Stimulated activated CD4-positive, alpha-beta T cell treated with anti-CD3 and anti-CD28 coated beads, Interleukin-12 subunit alpha, Interleukin-12 subunit beta, amount 100 ng/mL, for 4 hours (primary cell): ENCODE results near the gene RNF223.
"Not testable (repeated sequence)": the region's sequence is repeated elsewhere in the genome, so short reads cannot be mapped to it uniquely, and the experiment has no call there.

ENCODE experiments used
- DNase-seq: peaks from one replicate; pipeline ENCODE4 v3.0.0-alpha.2; 2020

The RNF223 gene

DNA sequence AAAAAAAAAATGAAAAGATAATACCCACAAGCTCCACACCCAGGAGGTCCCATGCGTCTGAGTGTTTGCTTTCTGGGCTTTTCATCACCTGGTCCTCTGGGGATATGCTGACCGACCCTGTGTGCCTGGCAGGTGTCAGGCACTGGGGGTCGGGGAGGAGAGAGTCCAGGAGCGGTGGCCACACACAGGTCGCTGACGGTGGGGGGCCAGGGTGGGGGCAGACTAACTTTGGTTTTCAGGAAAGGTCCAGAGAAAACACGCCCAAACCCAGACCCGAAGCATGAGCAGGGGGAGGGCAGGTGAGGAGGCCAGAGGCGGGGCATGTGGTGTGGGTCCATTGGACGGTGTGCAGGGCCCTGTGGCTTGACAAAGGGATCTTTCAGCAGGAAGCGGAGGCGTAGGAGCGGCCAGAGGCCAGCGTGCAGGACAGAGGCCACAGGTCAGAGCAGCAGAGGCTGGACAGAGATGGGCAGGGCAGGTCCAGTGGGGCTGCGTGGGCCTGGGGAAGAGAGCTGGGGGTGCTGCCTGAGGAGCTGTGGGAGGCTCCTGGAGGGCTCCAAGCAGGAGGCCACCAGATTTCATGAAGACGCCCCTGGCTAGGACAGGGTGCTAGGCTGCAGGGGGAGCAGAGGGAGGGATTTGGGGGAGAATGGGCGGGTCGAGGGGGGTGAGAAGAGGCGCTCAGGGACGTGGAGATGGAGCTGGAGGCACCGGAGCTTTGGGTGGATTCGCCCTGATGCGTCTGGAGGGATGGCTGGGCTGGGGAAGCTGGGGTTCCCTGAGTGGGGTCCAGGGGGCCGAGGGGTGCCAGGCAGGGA, 15.8 kb downstream of the RNF223 start:
- no peak for DNase-seq

DNA sequence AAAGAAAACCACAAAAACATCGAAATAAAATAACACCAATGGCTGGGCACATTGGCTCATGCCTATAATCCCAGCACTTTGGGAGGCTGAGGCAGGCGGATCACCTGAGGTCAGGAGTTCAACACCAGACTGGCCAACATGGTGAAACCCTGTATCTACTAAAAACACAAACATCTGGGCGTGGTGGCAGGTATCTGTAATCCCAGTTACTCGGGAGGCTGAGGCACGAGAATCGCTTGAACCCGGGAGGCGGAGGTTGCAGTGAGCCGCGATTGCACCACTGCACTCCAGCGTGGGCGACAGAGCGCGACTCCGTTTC, 16.4 kb downstream of the RNF223 start:
- not testable (repeated sequence) for DNase-seq

DNA sequence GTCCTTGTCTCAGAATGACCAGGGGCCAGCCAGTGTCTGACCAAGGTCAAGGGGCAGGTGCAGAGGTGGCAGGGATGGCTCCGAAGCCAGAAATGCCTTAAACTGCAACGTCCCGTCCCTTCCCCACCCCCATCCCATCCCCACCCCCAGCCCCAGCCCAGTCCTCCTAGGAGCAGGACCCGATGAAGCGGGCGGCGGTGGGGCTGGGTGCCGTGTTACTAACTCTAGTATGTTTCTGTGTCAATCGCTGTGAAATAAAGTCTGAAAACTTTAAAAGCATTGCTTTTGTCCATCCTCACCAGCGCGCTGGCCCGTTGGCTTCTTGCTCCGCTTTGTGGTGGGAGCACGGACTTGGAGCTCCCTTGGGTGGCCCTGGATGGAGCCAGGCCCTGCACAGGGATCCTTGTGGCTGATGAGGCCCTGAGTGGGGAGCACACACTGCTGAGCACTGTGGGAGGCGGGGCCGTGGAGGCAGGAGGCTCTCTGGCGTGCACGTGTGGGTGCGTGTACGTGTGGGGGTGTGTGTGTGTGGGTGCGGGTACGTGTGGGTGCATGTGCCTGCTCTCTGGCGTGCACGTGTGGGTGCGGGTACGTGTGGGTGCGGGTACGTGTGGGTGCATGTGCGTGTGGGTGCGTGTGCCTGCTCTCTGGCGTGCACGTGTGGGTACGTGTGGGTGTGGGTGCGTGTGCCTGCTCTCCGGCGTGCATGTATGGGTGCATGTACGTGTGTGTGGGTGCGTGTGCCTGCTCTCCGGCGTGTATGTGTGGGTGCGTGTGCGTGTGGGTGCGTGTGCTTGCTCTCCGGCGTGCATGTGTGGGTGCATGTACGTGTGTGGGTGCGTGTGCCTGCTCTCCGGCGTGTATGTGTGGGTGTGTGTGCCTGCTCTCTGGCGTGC, 18.0 kb downstream of the RNF223 start:
- DNase-seq = no peak

DNA sequence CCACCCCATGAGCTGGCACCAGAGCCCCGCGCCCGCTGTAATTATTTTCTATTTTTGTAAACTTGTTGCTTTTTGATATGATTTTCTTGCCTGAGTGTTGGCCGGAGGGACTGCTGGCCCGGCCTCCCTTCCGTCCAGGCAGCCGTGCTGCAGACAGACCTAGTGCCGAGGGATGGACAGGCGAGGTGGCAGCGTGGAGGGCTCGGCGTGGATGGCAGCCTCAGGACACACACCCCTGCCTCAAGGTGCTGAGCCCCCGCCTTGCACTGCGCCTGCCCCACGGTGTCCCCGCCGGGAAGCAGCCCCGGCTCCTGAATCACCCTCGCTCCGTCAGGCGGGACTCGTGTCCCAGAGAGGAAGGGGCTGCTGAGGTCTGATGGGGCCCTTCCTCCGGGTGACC, 19.1 kb downstream of the RNF223 start:
- no peak for DNase-seq

DNA sequence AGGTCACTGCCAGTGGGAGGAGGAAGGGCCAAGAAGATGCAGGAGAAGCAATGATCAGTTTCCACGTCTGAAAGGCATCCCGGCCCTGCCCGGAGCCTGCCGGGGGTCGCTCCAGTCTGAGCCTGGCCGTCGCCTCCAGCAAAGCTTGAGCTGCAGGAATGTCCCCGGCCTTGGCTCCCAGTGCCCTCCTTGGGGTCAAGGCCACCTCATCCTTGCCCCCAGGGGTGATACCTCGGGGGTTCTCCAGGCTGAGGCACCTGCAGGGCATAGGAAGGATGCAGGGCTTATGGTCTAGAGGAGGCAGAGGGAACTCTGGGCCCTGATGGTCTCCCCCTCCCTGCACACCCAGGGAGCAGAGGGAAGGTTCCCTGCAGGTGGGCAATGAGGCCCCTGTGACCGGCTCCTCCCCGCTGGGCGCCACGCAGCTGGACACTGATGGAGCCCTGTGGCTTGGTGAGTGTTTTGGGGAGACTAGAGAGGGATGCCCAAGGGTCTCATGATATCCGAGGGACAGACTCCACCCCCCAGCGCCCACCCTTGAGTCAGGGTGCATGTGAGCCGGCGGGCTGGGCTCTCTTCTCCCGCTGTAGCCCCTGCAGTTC, 19.9 kb downstream of the RNF223 start:
- no peak for DNase-seq

DNA sequence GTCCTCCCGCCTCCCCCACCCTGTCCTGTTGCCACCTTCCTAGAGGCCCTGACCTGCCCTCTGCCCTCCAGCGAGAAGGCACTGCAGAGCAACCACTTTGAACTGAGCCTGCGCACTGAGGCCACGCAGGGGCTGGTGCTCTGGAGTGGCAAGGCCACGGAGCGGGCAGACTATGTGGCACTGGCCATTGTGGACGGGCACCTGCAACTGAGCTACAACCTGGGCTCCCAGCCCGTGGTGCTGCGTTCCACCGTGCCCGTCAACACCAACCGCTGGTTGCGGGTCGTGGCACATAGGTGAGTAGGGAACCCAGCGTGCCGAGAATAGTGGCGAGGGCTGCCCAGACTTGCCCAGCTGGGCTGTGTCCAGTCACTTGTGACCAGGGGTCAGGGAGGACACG, 20.4 kb downstream of the RNF223 start:
- no peak for DNase-seq

DNA sequence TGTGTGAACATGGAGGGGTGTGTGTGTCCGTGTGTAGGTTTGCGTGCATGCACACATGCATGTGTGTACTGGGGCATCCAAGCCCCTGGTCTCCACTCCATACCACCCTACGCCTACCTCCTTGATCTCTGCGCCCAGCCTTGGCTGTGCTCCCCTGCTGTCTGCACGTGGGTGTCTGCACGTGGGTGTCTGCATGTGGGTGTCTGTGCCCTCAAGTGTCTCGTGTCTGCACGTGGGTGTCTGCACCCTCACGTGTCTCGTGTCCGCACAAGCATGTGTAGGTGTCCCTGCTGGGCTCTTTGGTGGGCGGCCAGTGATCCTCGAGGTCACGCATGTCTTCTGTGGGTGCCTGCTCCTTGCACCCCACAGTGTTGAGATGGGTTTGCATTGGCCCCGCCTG, 21.1 kb downstream of the RNF223 start:
- DNase-seq = no peak

DNA sequence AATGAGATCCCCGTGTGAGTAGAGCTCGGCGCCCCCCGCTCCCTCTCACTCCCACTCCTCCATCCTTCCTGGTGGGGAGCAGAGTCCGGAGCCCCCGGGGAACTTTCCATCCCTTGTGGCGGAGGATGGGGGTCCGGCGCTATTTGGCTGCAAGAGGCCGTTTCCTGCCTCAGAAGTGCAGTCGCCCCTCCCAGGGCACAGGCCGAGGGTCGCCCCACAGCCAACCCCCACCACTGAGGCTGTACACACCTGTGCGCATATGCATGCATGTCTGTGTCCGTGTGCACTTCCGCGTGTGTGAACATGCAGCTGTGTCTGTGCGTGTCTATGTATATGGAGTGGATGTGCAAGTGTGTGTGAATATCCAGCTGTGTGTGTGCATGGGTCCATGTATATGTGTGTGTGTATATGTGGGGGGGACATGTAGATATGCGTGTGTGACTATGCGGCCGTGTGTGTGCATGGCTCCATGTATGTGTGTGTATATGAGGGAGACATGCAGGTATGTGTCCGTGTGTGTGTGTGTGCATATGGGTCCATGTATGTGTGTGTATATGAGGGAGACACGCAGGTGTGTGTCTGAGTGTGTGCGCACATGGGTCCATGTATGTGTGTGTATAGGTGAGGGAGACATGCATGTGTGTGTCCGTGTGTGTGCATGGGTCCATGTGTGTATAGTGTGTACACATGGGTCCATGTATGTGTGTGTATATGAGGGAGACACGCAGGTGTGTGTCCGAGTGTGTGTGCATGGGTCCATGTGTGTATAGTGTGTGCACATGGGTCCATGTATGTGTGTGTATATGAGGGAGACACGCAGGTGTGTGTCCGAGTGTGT, 21.9 kb downstream of the RNF223 start:
- DNase-seq = no peak

DNA sequence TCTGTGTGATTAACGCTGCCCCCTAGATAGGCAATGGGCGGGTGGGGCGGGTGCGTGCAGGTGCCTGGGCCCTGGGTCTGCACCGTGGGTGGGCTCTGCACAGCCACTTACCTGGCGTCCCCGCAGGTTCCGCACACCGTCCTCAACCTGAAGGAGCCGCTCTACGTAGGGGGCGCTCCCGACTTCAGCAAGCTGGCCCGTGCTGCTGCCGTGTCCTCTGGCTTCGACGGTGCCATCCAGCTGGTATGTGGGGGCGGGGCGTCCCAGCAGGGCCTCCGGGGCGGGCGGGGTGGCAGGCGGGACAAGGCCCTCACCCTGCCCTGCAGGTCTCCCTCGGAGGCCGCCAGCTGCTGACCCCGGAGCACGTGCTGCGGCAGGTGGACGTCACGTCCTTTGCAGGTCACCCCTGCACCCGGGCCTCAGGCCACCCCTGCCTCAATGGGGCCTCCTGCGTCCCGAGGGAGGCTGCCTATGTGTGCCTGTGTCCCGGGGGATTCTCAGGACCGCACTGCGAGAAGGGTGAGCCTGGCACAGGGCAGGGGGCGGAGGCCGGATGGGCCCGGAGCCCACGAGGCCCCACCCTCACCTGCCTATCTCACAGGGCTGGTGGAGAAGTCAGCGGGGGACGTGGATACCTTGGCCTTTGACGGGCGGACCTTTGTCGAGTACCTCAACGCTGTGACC, 22.8 kb downstream of the RNF223 start:
- no peak for DNase-seq

DNA sequence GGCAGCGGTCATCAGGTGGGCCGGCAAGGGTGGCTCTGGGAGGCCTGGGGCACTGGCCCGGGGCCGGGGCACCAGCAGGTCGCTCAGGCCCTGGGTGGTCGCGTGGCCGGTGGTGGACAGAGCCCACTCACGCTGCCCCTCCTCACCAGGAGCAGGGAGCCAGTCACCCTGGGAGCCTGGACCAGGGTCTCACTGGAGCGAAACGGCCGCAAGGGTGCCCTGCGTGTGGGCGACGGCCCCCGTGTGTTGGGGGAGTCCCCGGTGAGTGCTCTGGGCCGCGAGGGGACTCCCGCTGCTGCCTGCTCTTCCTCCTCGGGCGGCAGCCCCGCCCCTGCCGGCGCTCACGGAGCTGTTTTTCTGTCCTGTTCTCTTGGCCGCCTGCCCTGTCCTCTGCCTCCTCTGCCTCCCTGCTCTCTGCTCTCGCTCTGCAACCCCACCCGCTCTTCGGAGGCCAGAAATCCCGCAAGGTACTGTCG, 23.5 kb downstream of the RNF223 start:
- no peak for DNase-seq

DNA sequence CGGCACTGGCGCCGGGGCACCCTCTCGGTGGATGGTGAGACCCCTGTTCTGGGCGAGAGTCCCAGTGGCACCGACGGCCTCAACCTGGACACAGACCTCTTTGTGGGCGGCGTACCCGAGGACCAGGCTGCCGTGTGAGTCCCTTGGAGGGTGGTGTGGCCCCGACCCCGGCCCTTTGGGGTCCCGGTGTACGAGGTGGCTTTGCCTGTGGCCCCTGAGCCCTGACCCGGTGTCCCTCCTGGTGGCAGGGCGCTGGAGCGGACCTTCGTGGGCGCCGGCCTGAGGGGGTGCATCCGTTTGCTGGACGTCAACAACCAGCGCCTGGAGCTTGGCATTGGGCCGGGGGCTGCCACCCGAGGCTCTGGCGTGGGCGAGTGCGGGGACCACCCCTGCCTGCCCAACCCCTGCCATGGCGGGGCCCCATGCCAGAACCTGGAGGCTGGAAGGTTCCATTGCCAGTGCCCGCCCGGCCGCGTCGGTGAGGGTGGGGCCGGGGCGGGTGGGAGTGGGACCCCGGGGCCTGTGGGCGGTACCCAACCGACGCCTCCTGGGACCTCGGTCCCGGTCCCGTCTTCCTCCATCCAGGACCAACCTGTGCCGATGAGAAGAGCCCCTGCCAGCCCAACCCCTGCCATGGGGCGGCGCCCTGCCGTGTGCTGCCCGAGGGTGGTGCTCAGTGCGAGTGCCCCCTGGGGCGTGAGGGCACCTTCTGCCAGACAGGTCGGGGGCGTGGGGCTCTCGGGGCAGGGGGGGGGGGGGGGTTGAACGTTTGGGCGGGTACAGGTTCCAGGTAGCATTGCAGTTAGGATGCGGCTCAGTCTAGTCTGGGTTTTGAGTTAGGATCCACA, 24.6 kb downstream of the RNF223 start:
- no peak for DNase-seq

DNA sequence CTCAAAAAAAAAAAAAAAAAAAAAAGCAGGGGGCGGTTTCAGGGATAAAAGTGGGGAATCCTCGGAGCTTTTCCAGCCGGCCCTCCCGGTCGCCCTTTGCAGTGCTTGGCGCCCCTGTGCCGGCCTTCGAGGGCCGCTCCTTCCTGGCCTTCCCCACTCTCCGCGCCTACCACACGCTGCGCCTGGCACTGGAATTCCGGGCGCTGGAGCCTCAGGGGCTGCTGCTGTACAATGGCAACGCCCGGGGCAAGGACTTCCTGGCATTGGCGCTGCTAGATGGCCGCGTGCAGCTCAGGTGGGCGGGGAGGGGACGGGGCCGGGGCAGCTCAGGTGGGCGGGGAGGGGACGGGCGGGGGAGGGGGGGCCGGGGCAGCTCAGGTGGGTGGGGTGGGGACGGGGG, 25.3 kb downstream of the RNF223 start:
- DNase-seq = no peak

DNA sequence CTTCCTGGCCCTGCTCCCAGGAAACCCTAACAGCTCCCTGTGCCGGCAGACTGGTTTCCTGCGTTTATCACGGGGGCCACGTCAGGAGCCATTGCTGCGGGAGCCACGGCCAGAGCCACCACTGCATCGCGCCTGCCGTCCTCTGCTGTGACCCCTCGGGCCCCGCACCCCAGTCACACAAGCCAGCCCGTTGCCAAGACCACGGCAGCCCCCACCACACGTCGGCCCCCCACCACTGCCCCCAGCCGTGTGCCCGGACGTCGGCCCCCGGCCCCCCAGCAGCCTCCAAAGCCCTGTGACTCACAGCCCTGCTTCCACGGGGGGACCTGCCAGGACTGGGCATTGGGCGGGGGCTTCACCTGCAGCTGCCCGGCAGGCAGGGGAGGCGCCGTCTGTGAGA, 26.1 kb downstream of the RNF223 start:
- DNase-seq = no peak

DNA sequence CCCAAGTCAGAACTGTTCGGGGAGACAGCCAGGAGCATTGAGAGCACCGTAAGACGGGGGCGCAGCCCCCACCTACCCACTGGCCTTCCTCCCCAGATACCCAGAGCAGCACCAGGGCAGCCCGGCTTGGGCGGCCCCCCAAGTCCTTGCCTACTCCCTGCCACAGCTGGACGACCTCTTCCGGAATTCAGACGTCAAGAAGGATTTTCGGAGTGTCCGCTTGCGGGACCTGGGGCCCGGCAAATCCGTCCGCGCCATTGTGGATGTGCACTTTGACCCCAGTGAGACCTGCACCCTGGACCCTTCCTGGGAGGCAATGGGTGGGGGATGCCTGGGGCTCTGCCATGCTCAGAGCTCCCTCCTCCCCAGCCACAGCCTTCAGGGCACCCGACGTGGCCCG, 26.7 kb downstream of the RNF223 start:
- no peak for DNase-seq

DNA sequence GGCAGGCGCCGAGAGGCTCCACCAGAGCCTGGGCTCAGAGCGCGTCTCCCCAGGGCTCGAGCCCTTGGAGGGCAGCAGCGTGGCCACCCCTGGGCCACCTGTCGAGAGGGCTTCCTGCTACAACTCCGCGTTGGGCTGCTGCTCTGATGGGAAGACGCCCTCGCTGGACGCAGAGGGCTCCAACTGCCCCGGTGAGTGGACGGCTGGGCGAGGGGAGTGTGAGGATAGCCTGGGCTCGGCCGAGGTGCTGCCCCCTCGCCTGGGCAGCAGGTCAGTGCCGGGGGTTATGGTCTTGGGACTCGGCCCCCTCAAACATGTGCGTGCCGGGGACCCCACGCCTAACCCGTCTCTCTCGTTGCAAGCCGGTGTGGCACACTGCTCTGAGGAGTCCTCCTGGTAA, 27.3 kb downstream of the RNF223 start:
- DNase-seq = no peak

DNA sequence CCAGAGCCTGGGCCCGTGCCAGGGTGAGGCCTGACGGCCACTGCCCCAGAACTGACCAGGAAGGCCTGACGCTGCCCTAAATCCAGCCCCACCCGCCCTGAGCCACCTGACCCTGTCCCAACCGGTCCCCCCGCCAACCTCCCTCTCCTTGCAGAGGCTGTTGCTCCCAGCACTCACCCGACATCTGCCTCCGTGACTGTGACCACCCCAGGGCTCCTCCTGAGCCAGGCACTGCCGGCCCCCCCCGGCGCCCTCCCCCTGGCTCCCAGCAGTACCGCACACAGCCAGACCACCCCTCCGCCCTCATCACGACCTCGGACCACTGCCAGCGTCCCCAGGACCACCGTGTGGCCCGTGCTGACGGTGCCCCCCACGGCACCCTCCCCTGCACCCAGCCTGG, 27.9 kb downstream of the RNF223 start:
- DNase-seq = no peak

DNA sequence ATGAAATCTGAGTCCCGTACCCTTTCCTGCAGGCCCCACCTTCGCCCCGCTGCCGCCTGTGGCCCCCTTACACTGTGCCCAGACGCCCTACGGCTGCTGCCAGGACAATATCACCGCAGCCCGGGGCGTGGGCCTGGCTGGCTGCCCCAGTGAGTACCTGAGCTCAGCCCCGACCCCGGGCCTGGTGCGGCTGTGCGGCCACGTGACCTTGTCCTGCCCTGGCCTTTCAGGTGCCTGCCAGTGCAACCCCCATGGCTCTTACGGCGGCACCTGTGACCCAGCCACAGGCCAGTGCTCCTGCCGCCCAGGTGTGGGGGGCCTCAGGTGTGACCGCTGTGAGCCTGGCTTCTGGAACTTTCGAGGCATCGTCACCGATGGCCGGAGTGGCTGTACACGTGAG, 29.0 kb downstream of the RNF223 start:
- no peak for DNase-seq

DNA sequence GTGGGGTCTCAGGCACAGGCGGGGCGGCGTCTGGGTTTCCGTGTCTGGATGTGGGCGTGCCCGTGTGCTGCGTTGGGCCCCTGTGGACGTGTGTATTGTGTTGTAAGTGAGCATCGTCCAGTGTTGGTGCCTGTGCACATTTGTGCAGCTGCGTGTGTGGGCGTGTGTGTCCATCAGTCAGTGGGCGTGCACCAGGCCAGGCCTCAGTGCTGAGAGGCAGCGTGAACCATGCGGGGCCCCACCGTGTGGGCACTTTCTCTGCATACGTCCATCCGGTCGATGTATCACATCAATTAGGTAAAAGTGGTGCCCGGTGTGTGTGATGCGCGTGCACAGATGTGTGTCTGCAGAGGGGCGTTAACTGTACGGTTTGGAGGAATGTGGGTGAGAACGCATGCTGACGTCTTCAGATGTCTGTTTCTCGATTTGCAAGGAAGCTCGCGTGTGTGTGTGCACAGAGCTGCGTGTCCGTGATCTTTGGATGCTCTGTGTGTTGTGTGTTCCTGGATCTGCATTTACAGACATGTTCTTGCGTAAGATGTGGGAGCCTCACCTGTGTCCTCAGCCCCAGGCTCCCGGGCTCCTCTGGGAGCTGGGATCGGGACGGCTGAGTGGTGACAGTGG, 29.5 kb downstream of the RNF223 start:
- DNase-seq = no peak

DNA sequence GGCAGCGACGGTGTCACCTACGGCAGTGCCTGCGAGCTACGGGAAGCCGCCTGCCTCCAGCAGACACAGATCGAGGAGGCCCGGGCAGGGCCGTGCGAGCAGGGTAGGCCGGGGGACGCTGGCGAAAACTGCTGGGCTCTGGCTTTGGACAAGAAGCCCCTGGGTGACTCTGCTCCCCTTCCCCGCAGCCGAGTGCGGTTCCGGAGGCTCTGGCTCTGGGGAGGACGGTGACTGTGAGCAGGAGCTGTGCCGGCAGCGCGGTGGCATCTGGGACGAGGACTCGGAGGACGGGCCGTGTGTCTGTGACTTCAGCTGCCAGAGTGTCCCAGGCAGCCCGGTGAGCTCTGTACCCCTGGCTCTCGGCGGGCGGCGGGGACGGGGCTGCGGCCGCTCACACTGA, 30.2 kb downstream of the RNF223 start:
- no peak for DNase-seq

DNA sequence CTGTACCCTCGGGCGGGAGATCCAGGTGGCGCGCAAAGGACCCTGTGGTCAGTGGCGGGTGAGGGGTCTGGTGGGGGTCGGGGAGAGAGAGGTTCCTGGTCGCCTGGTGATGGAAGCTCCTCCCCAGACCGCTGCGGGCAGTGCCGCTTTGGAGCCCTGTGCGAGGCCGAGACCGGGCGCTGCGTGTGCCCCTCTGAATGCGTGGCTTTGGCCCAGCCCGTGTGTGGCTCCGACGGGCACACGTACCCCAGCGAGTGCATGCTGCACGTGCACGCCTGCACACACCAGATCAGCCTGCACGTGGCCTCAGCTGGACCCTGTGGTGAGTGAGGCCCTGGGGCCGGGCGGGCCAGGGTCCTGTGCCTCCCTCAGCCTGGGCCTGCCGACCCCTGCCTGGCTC, 30.7 kb downstream of the RNF223 start:
- no peak for DNase-seq

DNA sequence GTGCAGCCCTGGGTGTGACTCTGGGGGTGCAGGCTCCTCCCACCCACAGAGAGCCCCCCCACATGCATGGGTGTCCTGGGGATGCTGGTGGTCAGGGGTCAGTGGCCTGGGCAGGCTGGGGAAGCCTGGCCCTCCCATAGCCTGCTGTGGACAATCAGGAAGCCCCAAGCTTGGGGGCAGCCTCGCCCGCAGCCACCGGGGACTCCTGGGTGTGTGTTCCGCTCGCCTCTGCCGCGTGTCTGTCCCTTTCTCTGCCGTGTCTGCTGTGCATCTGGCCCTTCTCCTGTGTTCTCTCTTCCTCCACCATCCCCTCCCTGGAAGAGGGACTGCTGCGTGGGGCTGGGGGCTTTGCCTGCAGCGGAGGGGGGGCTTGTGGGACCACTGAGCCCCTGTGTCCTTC, 31.3 kb downstream of the RNF223 start:
- no peak for DNase-seq
